Inflammatory macrophage (primary cell): ENCODE measurements around the gene EIF2B2.
"Not testable (repeated sequence)": the region's sequence is repeated elsewhere in the genome, so short reads cannot be mapped to it uniquely, and the experiment has no call there.

Experiments
- DNase-seq, 2 donors: peaks; one replicate each; pipeline ENCODE4 v3.0.0-alpha.2; 2020 to 2022

The EIF2B2 gene

GRCh38 chr14:74995781-74996180, 6.9 kb upstream of the EIF2B2 start:
- DNase-seq, result not testable (repeated sequence)

GRCh38 chr14:75001261-75001660, 1.5 kb upstream of the EIF2B2 start:
- DNase-seq, result no peak

GRCh38 chr14:75001899-75002298, 822 bp upstream of the EIF2B2 start:
- no peak for DNase-seq

- DNase-seq, result no peak
Observed at GRCh38 chr14:75003250-75004027, 718 bp downstream of the EIF2B2 start.

- no peak for DNase-seq
Observed at GRCh38 chr14:75005357-75005756, 2.6 kb downstream of the EIF2B2 start.

- no peak for DNase-seq
Observed at GRCh38 chr14:75009176-75009575, 6.5 kb downstream of the EIF2B2 start.

GRCh38 chr14:75010472-75011093, 7.9 kb downstream of the EIF2B2 start:
- peak; percentile 11 to 38 for DNase-seq

- DNase-seq, result no peak
Observed at GRCh38 chr14:75011356-75011994, 8.8 kb downstream of the EIF2B2 start.

GRCh38 chr14:75013290-75013689, 10.6 kb downstream of the EIF2B2 start:
- DNase-seq, result no peak

- no peak for DNase-seq
Observed at GRCh38 chr14:75015496-75015895, 12.8 kb downstream of the EIF2B2 start.

GRCh38 chr14:75016815-75017214, 14.1 kb downstream of the EIF2B2 start:
- no peak for DNase-seq

- no peak for DNase-seq
Observed at GRCh38 chr14:75018694-75019093, 16.0 kb downstream of the EIF2B2 start.

GRCh38 chr14:75022655-75023054, 19.9 kb downstream of the EIF2B2 start:
- peak; percentile 18 to 45 for DNase-seq

- DNase-seq, result no peak
Observed at GRCh38 chr14:75023108-75023507, 20.4 kb downstream of the EIF2B2 start.

- peak; percentile 60 to 73 for DNase-seq
Observed at GRCh38 chr14:75025082-75025481, 22.4 kb downstream of the EIF2B2 start.

GRCh38 chr14:75025876-75026275, 23.2 kb downstream of the EIF2B2 start:
- peak in 1 of 2 donors; percentile 39 for DNase-seq

- no peak for DNase-seq
Observed at GRCh38 chr14:75030147-75030546, 27.4 kb downstream of the EIF2B2 start.

GRCh38 chr14:75032939-75033338, 30.2 kb downstream of the EIF2B2 start:
- DNase-seq, result no peak

- no peak for DNase-seq
Observed at GRCh38 chr14:75040507-75040906, 37.8 kb downstream of the EIF2B2 start.

GRCh38 chr14:75040959-75041358, 38.2 kb downstream of the EIF2B2 start:
- DNase-seq, result no peak

- no peak for DNase-seq
Observed at GRCh38 chr14:75041613-75042012, 38.9 kb downstream of the EIF2B2 start.

- DNase-seq, result no peak
Observed at GRCh38 chr14:75042035-75042434, 39.3 kb downstream of the EIF2B2 start.

GRCh38 chr14:75044322-75044721, 41.6 kb downstream of the EIF2B2 start:
- DNase-seq, result no peak

- DNase-seq, result no peak
Observed at GRCh38 chr14:75044752-75045151, 42.0 kb downstream of the EIF2B2 start.
